ENCODE data around the gene UBAP1L.
A peak's percentile ranks its signal among the peaks of the same experiment; 100 is the strongest.

The UBAP1L gene

GRCh38 chr15:65106011-65106590 lies 8.9 kb downstream of the UBAP1L start:
- Histone ChIP-seq H2BK12ac (ENCODE audit: low read length in 2 of 2) (no peak overlapping the region), H2BK120ac (ENCODE audit: low read depth, low read length) (no peak overlapping the region), H3K4me1 (ENCODE audit: control insufficient read depth, insufficient read depth, low read depth, low read length) (peaks cover 8% of the 10 kb centered on the region), H3K9me3 (ENCODE audit: control insufficient read depth, low read length) (no peaks in the 10 kb centered on the region), H4K8ac (ENCODE audit: low read length) (no peak overlapping the region), H2AFZ (ENCODE audit: low read depth, low read length) (no peak overlapping the region), H2AK5ac (ENCODE audit: low read length, severe bottlenecking) (no peak overlapping the region), H3K27ac (ENCODE audit: low read length, poor library complexity, severe bottlenecking) (no peak overlapping the region), H3K18ac (ENCODE audit: low read depth in 1 of 2, low read length in 2 of 2) (no peak overlapping the region), H3K9ac (ENCODE audit: low read length) (no peak overlapping the region), H3K27me3 (ENCODE audit: control insufficient read depth in 1 of 2, insufficient read depth in 1 of 2, low read length in 2 of 2) (no peaks in the 10 kb centered on the region), H3K4me2 (ENCODE audit: low read length, poor library complexity, severe bottlenecking) (no peak overlapping the region), H3K36me3 (ENCODE audit: control insufficient read depth in 1 of 2, insufficient read depth in 2 of 2, low read depth in 1 of 2, low read length in 2 of 2) (peaks cover 26 to 42% of the 10 kb centered on the region in 2 experiments), H2BK15ac (ENCODE audit: low read depth, poor library complexity, severe bottlenecking) (no peak overlapping the region), H3K14ac (ENCODE audit: low read length in 2 of 2) (no peak overlapping the region), H3K79me1 (replicated peaks; ENCODE audit: low read length, poor library complexity, severe bottlenecking) (peaks cover 1% of the 10 kb centered on the region), H4K91ac (ENCODE audit: low read length) (no peak overlapping the region), H3K4me3 (ENCODE audit: insufficient read depth in 1 of 2, low read depth in 1 of 2, low read length in 2 of 2) (no peak overlapping the region), H3K4ac (ENCODE audit: low read depth in 1 of 2, low read length in 2 of 2) (no peak overlapping the region), H2BK5ac (ENCODE audit: low read depth, low read length, poor library complexity, severe bottlenecking) (no peak overlapping the region), H3K23ac (ENCODE audit: low read length in 2 of 2) (no peak overlapping the region)
- DNase-seq = no peak
- WGBS = 94% methylated on average over 6 of the region's 6 CpGs

- Histone ChIP-seq H3K14ac (ENCODE audit: low read length in 2 of 2) (no peak overlapping the region), H3K4me1 (ENCODE audit: control insufficient read depth, insufficient read depth, low read depth, low read length) (peaks cover 6% of the 10 kb centered on the region), H3K18ac (ENCODE audit: low read depth in 1 of 2, low read length in 2 of 2) (no peak overlapping the region), H3K27ac (ENCODE audit: low read length, poor library complexity, severe bottlenecking) (no peak overlapping the region), H2BK120ac (ENCODE audit: low read depth, low read length) (no peak overlapping the region), H3K36me3 (ENCODE audit: control insufficient read depth in 1 of 2, insufficient read depth in 2 of 2, low read depth in 1 of 2, low read length in 2 of 2) (peaks cover 35 to 51% of the 10 kb centered on the region in 2 experiments), H3K23ac (ENCODE audit: low read length in 2 of 2) (no peak overlapping the region), H2BK15ac (ENCODE audit: low read depth, poor library complexity, severe bottlenecking) (no peak overlapping the region), H3K27me3 (ENCODE audit: control insufficient read depth in 1 of 2, insufficient read depth in 1 of 2, low read length in 2 of 2) (no peaks in the 10 kb centered on the region), H2BK5ac (ENCODE audit: low read depth, low read length, poor library complexity, severe bottlenecking) (no peak overlapping the region), H4K8ac (ENCODE audit: low read length) (no peak overlapping the region), H3K4ac (ENCODE audit: low read depth in 1 of 2, low read length in 2 of 2) (no peak overlapping the region), H3K79me1 (replicated peaks; ENCODE audit: low read length, poor library complexity, severe bottlenecking) (peaks cover 1% of the 10 kb centered on the region), H3K4me3 (ENCODE audit: insufficient read depth in 1 of 2, low read depth in 1 of 2, low read length in 2 of 2) (no peak overlapping the region), H3K9me3 (ENCODE audit: control insufficient read depth, low read length) (no peaks in the 10 kb centered on the region), H3K4me2 (ENCODE audit: low read length, poor library complexity, severe bottlenecking) (no peak overlapping the region), H2BK12ac (ENCODE audit: low read length in 2 of 2) (no peak overlapping the region), H3K9ac (ENCODE audit: low read length) (no peak overlapping the region), H2AK5ac (ENCODE audit: low read length, severe bottlenecking) (no peak overlapping the region), H2AFZ (ENCODE audit: low read depth, low read length) (no peak overlapping the region), H4K91ac (ENCODE audit: low read length) (no peak overlapping the region)
- 95% methylated on average over 2 of the region's 5 CpGs for WGBS
- no peak for DNase-seq
Observed at GRCh38 chr15:65105038-65105437, 10.0 kb downstream of the UBAP1L start.

GRCh38 chr15:65102912-65103311 lies 12.1 kb downstream of the UBAP1L start:
- Histone ChIP-seq H3K18ac (ENCODE audit: low read depth in 1 of 2, low read length in 2 of 2) (no peak overlapping the region), H3K9ac (ENCODE audit: low read length) (no peak overlapping the region), H3K4me1 (ENCODE audit: control insufficient read depth, insufficient read depth, low read depth, low read length) (peaks cover 6% of the 10 kb centered on the region), H4K8ac (ENCODE audit: low read length) (no peak overlapping the region), H3K4me3 (ENCODE audit: insufficient read depth in 1 of 2, low read depth in 1 of 2, low read length in 2 of 2) (no peak overlapping the region), H3K9me3 (ENCODE audit: control insufficient read depth, low read length) (no peaks in the 10 kb centered on the region), H2BK120ac (ENCODE audit: low read depth, low read length) (no peak overlapping the region), H3K36me3 (ENCODE audit: control insufficient read depth in 1 of 2, insufficient read depth in 2 of 2, low read depth in 1 of 2, low read length in 2 of 2) (peaks cover 47 to 72% of the 10 kb centered on the region in 2 experiments), H3K4ac (ENCODE audit: low read depth in 1 of 2, low read length in 2 of 2) (no peak overlapping the region), H3K27ac (ENCODE audit: low read length, poor library complexity, severe bottlenecking) (no peak overlapping the region), H2AK5ac (ENCODE audit: low read length, severe bottlenecking) (no peak overlapping the region), H4K91ac (ENCODE audit: low read length) (no peak overlapping the region), H3K79me1 (replicated peaks; ENCODE audit: low read length, poor library complexity, severe bottlenecking) (no peaks in the 10 kb centered on the region), H3K23ac (ENCODE audit: low read length in 2 of 2) (no peak overlapping the region), H2BK12ac (ENCODE audit: low read length in 2 of 2) (no peak overlapping the region), H3K27me3 (ENCODE audit: control insufficient read depth in 1 of 2, insufficient read depth in 1 of 2, low read length in 2 of 2) (no peaks in the 10 kb centered on the region), H2BK15ac (ENCODE audit: low read depth, poor library complexity, severe bottlenecking) (no peak overlapping the region), H3K14ac (ENCODE audit: low read length in 2 of 2) (no peak overlapping the region), H3K4me2 (ENCODE audit: low read length, poor library complexity, severe bottlenecking) (no peak overlapping the region), H2BK5ac (ENCODE audit: low read depth, low read length, poor library complexity, severe bottlenecking) (no peak overlapping the region), H2AFZ (ENCODE audit: low read depth, low read length) (no peak overlapping the region)
- no peak for DNase-seq
- 96% methylated on average over 3 of the region's 3 CpGs for WGBS

GRCh38 chr15:65101891-65102708 lies 12.9 kb downstream of the UBAP1L start:
- WGBS = 41% methylated on average over 64 of the region's 75 CpGs
- no peaks in the 10 kb centered on the region for H3K9me3 ChIP-seq (ENCODE audit: control insufficient read depth, low read length)
- peaks cover 9% of the 10 kb centered on the region for H3K4me1 ChIP-seq (ENCODE audit: control insufficient read depth, insufficient read depth, low read depth, low read length)
- peak overlapping the region; percentile 80 for H4K8ac ChIP-seq (ENCODE audit: low read length)
- no peak overlapping the region for H3K27ac ChIP-seq (ENCODE audit: low read length, poor library complexity, severe bottlenecking)
- no peak overlapping the region for H4K91ac ChIP-seq (ENCODE audit: low read length)
- peak overlapping the region in 1 of 2 experiments; percentile 13 for H3K18ac ChIP-seq (ENCODE audit: low read depth in 1 of 2, low read length in 2 of 2)
- H2AK5ac ChIP-seq (ENCODE audit: low read length, severe bottlenecking) = no peak overlapping the region
- H2BK15ac ChIP-seq (ENCODE audit: low read depth, poor library complexity, severe bottlenecking) = no peak overlapping the region
- H3K9ac ChIP-seq (ENCODE audit: low read length) = no peak overlapping the region
- peak overlapping the region; percentile 4 for H2BK120ac ChIP-seq (ENCODE audit: low read depth, low read length)
- no peaks in the 10 kb centered on the region for H3K79me1 ChIP-seq (replicated peaks; ENCODE audit: low read length, poor library complexity, severe bottlenecking)
- no peak overlapping the region for H2BK12ac ChIP-seq (ENCODE audit: low read length in 2 of 2)
- H3K27me3 ChIP-seq (ENCODE audit: control insufficient read depth in 1 of 2, insufficient read depth in 1 of 2, low read length in 2 of 2) = no peaks in the 10 kb centered on the region
- no peak for DNase-seq
- H3K23ac ChIP-seq (ENCODE audit: low read length in 2 of 2) = no peak overlapping the region
- peaks cover 52 to 78% of the 10 kb centered on the region in 2 experiments for H3K36me3 ChIP-seq (ENCODE audit: control insufficient read depth in 1 of 2, insufficient read depth in 2 of 2, low read depth in 1 of 2, low read length in 2 of 2)
- no peak overlapping the region for H2BK5ac ChIP-seq (ENCODE audit: low read depth, low read length, poor library complexity, severe bottlenecking)
- H3K4me2 ChIP-seq (ENCODE audit: low read length, poor library complexity, severe bottlenecking) = peak overlapping the region; percentile 42
- H3K4me3 ChIP-seq (ENCODE audit: insufficient read depth in 1 of 2, low read depth in 1 of 2, low read length in 2 of 2) = no peak overlapping the region
- no peak overlapping the region for H3K14ac ChIP-seq (ENCODE audit: low read length in 2 of 2)
- H2AFZ ChIP-seq (ENCODE audit: low read depth, low read length) = no peak overlapping the region
- no peak overlapping the region for H3K4ac ChIP-seq (ENCODE audit: low read depth in 1 of 2, low read length in 2 of 2)
